Epithelial cell of proximal tubule (primary cell): ENCODE data around the gene CXCR6. TPM values are rescaled to one million over a fixed set of nuclear protein-coding genes. Genes with fewer than 3 reads are reported as not detected.

Experiments
- DNase-seq: peaks from one replicate; pipeline ENCODE4 v3.0.0-alpha.2; 2011; ENCODE audit warnings: low read depth
- H3K4me3 ChIP-seq: 2 replicates; pipeline ENCODE4 v1.5.1; 2011; ENCODE audit warnings: low read depth, mild to moderate bottlenecking, low read length
- CTCF ChIP-seq: conservative IDR thresholded peaks from 2 replicates; pipeline ENCODE4 v1.5.1; 2012; ENCODE audit warnings: low read depth, mild to moderate bottlenecking, low read length
- total RNA-seq: library from RNA; depleted of rRNA; stranded (reverse); fragments of >200 nt; gene quantifications from 2 replicates; pipeline ENCODE4 v1.2.3, GENCODE V29; 2015

Gene CXCR6
- total RNA-seq, 1 donor from 2014 or later = not detected

- no peak for TF ChIP-seq CTCF
- no peak overlapping the region for H3K4me3 ChIP-seq
- DNase-seq = no peak
These were observed 9.2 kb downstream of the CXCR6 start for GRCh38 chr3:45952456-45952855.

GRCh38 chr3:45953536-45953935 is 10.3 kb downstream of the CXCR6 start:
- TF ChIP-seq CTCF = no peak
- no peak overlapping the region for H3K4me3 ChIP-seq
- no peak for DNase-seq

GRCh38 chr3:45954306-45954705 is 11.0 kb downstream of the CXCR6 start:
- no peak for TF ChIP-seq CTCF
- no peak overlapping the region for H3K4me3 ChIP-seq
- no peak for DNase-seq

- no peak overlapping the region for H3K4me3 ChIP-seq
- DNase-seq = no peak
- no peak for TF ChIP-seq CTCF
These were observed 11.9 kb downstream of the CXCR6 start for GRCh38 chr3:45955017-45955647.

- H3K4me3 ChIP-seq = no peak overlapping the region
- TF ChIP-seq CTCF = no peak
- no peak for DNase-seq
These were observed 12.4 kb downstream of the CXCR6 start for GRCh38 chr3:45955706-45956105.

GRCh38 chr3:45957586-45957985 is 14.3 kb downstream of the CXCR6 start:
- no peak for DNase-seq
- H3K4me3 ChIP-seq = no peak overlapping the region
- TF ChIP-seq CTCF = no peak

- no peak for TF ChIP-seq CTCF
- no peak for DNase-seq
- H3K4me3 ChIP-seq = no peak overlapping the region
These were observed 15.1 kb downstream of the CXCR6 start for GRCh38 chr3:45958321-45958791.
